HAP-1 (cell line): Measurements from ENCODE around the gene INPPL1.
"Not testable (repeated sequence)": the region's sequence is repeated elsewhere in the genome, so short reads cannot be mapped to it uniquely, and the experiment has no call there.

Experiments used
- DNase-seq, 2 experiments: peaks; one replicate each; pipeline ENCODE4 v3.0.0-alpha.2; 2016 to 2020; ENCODE audit warnings: low spot score in 2 of 2
- H3K27me3 ChIP-seq: fragments of 250-450 bp; sonication (Bioruptor Pico); 2 replicates; pipeline ENCODE4 v1.5.1; 2020; ENCODE audit warnings: low read depth, mild to moderate bottlenecking, moderate library complexity
- H3K36me3 ChIP-seq: fragments of 250-450 bp; sonication (Bioruptor Pico); replicated peaks from 2 replicates; pipeline ENCODE4 v1.5.1; 2020; ENCODE audit warnings: mild to moderate bottlenecking
- H3K4me1 ChIP-seq: fragments of 250-450 bp; sonication (Bioruptor Pico); 2 replicates; pipeline ENCODE4 v1.5.1; 2020; ENCODE audit warnings: mild to moderate bottlenecking
- H3K4me3 ChIP-seq: fragments of 250-450 bp; sonication (Bioruptor Pico); 2 replicates; pipeline ENCODE4 v1.5.1; 2020; ENCODE audit warnings: mild to moderate bottlenecking, moderate library complexity
- H3K9me3 ChIP-seq: fragments of 250-450 bp; sonication (Bioruptor Pico); 2 replicates; pipeline ENCODE4 v1.5.1; 2020; ENCODE audit warnings: mild to moderate bottlenecking, moderate library complexity
- in situ Hi-C: fragments of 300-500 bp; cut with MboI; formaldehyde crosslinking; loops from 3 replicates; pipeline ENCODE4 v1.14.3; 2020; ENCODE audit warnings: low sequenced_read_pairs, inconsistent platforms, mixed read lengths

Gene INPPL1

DNA sequence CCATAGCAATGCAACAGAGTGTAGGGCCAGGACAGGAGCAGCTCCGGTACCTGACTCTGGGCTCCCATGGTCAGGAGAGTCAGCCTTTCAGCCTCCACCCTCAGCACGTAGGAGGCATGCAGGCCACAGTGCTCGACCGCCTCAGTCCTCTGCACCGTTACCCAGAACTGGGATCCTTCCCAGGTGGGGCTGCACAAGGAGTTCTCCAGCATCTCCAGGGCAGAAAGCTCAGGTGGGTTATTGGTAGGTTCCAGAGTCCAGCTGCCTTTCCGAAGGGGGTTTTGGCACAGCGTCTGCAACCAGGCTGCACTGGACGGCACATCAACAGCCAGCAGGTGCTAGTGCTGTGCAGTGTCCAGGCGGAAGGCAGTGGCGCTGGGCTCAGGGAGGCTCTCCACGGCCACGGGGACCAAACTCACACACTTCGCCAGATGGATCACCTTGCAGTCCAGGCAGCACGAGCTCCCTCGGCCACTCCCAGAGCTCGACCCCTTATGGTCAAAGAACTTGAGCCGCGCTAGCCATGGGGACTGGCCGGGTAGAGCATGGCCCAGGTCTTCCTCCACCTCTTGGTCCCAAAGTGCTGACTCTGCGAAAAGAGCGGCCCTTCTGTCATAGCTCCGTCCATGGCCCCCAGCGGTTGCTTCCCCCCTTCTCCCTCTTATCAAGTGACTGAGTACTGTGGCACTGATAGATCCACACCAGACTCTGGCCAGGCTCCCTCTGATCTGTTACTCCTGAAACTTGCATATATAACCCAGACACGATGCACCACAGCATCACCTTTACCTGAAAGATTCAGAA lies 26.3 kb downstream of the INPPL1 start:
- no peaks in the 10 kb centered on the region; the same call in 1 of the 2 replicates for H3K9me3 ChIP-seq
- peaks cover 13% of the 10 kb centered on the region for H3K27me3 ChIP-seq
- in situ Hi-C loops = no loop called here
- no peaks in the 10 kb centered on the region for H3K4me1 ChIP-seq
- no peak for DNase-seq
- no peaks in the 10 kb centered on the region for H3K36me3 ChIP-seq
- H3K4me3 ChIP-seq = no peak overlapping the region

GRCh38 chr11:72251614-72252013 lies 27.0 kb downstream of the INPPL1 start:
- DNase-seq = no peak
- H3K9me3 ChIP-seq = no peaks in the 10 kb centered on the region; the same call in 1 of the 2 replicates
- peaks cover 7% of the 10 kb centered on the region for H3K27me3 ChIP-seq
- H3K4me1 ChIP-seq = no peaks in the 10 kb centered on the region
- in situ Hi-C loops = no loop called here
- H3K36me3 ChIP-seq = no peaks in the 10 kb centered on the region
- no peak overlapping the region for H3K4me3 ChIP-seq

DNA sequence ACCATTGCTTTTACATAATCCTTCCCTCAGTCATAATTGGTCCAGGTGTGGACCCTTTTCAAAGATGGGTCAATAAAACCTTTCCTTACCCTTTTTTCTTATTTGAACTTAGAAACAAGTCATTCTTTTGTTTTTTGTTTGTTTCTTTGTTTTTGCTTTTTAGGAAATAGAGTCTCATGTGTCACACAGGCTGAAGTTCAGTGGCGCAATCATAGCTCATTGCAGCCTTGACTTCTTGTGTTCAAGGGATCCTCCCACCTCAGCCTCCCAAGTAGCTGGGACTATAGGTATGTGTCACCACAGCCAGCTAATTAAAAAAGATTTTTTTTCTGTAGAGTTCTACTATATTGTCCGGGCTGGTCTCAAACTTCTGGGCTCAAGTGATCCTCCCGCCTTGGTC lies 28.8 kb downstream of the INPPL1 start:
- Histone ChIP-seq H3K27me3 (peaks cover 7% of the 10 kb centered on the region; the same call in 1 of the 2 replicates), H3K4me1 (no peaks in the 10 kb centered on the region), H3K36me3 (no peaks in the 10 kb centered on the region), H3K4me3 (no peak overlapping the region), H3K9me3 (no peaks in the 10 kb centered on the region; the same call in 1 of the 2 replicates)
- in situ Hi-C loops = no loop called here
- DNase-seq = no peak

DNA sequence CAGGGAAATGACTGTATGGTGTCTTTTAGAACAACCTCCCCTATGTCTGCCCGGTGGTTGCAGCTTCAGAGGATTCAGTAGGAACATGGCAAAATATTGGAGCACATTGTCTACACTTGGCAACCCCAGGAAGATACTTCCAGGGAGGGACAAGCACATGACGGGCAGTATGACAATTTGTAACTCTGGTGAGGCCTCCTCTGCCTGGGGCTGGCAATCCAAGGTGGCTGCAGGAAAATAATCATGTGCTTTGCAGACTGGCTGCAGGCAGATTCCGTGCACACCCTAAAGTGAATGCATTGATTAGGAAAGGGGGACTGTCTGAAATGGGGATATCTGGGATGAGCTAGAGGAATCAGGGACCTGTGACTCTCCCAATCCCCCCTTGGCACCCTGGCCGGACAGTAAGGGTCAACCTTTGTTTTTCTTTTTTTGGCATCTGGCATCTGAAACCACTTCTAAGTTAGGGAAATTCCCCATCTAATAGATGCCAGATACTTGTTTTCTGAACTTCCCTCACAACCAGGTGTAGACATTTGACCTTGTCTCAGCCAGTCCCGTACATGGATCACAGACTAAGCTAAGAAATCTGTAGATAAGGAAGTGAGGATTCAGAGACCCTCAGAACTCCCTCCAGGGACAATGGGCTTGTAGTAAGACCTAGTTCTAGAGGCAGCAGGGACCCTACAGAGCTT lies 29.9 kb downstream of the INPPL1 start:
- Histone ChIP-seq H3K36me3 (no peaks in the 10 kb centered on the region), H3K9me3 (no peaks in the 10 kb centered on the region; the same call in 1 of the 2 replicates), H3K4me1 (no peaks in the 10 kb centered on the region), H3K4me3 (no peak overlapping the region), H3K27me3 (peaks cover 7% of the 10 kb centered on the region; the same call in 1 of the 2 replicates)
- in situ Hi-C loops = no loop called here
- DNase-seq = no peak

DNA sequence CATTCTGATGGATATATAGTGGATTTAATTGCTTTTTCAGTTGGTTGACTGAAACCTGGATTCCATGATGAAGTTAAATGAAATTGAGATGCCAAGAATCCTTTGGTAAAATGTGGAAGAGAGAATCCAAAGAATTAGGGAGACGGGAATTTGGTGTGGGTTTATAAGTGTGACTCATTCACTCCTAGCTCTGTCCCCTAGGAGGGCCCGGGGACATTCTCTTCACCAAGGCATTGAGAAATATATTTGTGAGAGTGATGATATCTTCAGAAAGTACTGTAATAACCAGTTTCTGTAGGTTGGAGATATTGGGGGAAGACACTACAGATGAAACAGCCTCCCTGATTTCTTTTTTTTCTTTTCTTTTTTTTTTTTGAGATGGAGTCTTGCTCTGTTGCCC lies 33.0 kb downstream of the INPPL1 start:
- no peak overlapping the region for H3K4me3 ChIP-seq
- H3K36me3 ChIP-seq = no peaks in the 10 kb centered on the region
- no peak for DNase-seq
- in situ Hi-C loops = no loop called here
- peaks cover 7% of the 10 kb centered on the region; the same call in 1 of the 2 replicates for H3K27me3 ChIP-seq
- H3K4me1 ChIP-seq = no peaks in the 10 kb centered on the region
- H3K9me3 ChIP-seq = no peaks in the 10 kb centered on the region; the same call in 1 of the 2 replicates

- Histone ChIP-seq H3K4me1 (no peaks in the 10 kb centered on the region), H3K4me3 (no peak overlapping the region), H3K9me3 (no peaks in the 10 kb centered on the region), H3K36me3 (no peaks in the 10 kb centered on the region), H3K27me3 (peaks cover 7% of the 10 kb centered on the region; the same call in 1 of the 2 replicates)
- no peak for DNase-seq
- in situ Hi-C loops = no loop called here
Measured at GRCh38 chr11:72259490-72259889, 34.9 kb downstream of the INPPL1 start.

DNA sequence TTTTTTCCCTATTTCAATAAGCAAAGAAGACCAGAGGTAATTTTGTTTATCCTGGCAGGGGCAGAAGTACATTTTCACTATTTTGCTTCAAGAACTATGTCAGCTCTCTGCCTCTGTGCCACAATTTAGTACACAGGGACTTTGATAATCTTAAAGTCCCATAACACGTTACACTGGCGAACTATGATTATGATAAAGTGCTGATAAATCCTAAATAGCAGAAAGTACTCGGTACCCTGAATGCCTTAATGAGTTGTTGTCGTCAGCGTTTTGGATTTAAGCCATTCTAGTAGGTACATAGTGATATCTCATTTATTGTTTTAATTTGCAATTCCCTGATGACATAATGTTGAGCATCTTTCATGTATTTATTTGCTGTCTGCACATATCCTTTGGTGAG lies 36.0 kb downstream of the INPPL1 start:
- in situ Hi-C loops = no loop called here
- H3K9me3 ChIP-seq = no peaks in the 10 kb centered on the region
- DNase-seq = no peak

DNA sequence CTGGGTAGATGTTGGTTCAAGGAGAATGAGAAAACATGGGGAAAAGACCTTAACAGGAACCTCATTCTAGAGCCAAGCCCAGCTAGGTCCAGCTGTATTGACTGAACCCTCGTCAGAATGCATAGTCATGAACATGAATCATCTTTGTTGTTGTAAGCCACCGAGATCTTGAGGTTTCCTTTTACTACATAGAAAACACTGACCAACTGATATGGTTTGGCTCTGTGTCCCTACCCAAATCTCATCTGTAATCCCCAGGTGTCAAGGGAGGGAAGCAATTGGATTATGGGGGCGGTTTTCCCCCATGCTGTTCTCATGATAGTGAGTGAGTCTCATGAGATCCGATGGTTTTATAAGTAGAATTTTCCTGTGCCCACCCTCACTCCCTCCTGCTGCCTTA lies 38.8 kb downstream of the INPPL1 start:
- H3K4me3 ChIP-seq = no peak overlapping the region
- in situ Hi-C loops = no loop called here
- H3K4me1 ChIP-seq = no peaks in the 10 kb centered on the region
- no peaks in the 10 kb centered on the region; the same call in 1 of the 2 replicates for H3K27me3 ChIP-seq
- H3K36me3 ChIP-seq = no peaks in the 10 kb centered on the region
- no peaks in the 10 kb centered on the region for H3K9me3 ChIP-seq
- no peak for DNase-seq

More for the DNA sequence above, 36.0 kb downstream of the INPPL1 start:
- Histone ChIP-seq H3K36me3 (no peaks in the 10 kb centered on the region), H3K4me1 (no peaks in the 10 kb centered on the region), H3K4me3 (no peak overlapping the region), H3K27me3 (peaks cover 5% of the 10 kb centered on the region; the same call in 1 of the 2 replicates)

- no peaks in the 10 kb centered on the region for H3K4me1 ChIP-seq
- H3K27me3 ChIP-seq = peaks cover 2% of the 10 kb centered on the region
- H3K9me3 ChIP-seq = no peaks in the 10 kb centered on the region
- H3K36me3 ChIP-seq = no peaks in the 10 kb centered on the region
- H3K4me3 ChIP-seq = no peak overlapping the region
- in situ Hi-C loops = no loop called here
- no peak for DNase-seq
Measured at GRCh38 chr11:72265951-72266350, 41.4 kb downstream of the INPPL1 start.

DNA sequence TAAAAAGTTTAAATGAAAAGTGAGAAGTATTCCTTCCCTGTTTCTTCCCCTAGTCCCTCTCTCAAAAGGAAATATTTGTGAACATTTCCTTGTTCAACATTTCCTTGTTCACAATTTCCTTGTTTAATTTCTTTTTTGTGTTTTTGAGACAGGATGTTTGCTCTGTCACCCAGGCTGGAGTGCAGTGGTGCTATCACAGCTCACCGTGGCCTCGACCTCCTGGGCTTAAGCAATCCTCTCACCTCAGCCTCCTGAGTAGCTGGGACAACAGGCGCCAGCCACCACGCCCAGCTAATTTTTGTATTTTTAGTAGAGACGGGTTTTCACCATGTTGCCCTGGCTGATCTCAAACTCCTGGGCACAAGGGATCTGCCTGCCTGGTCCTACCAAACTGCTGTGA lies 42.4 kb downstream of the INPPL1 start:
- in situ Hi-C loops, H3K27me3 ChIP-seq, H3K36me3 ChIP-seq, DNase-seq, H3K4me3 ChIP-seq, H3K4me1 ChIP-seq, H3K9me3 ChIP-seq: not testable (repeated sequence)

DNA sequence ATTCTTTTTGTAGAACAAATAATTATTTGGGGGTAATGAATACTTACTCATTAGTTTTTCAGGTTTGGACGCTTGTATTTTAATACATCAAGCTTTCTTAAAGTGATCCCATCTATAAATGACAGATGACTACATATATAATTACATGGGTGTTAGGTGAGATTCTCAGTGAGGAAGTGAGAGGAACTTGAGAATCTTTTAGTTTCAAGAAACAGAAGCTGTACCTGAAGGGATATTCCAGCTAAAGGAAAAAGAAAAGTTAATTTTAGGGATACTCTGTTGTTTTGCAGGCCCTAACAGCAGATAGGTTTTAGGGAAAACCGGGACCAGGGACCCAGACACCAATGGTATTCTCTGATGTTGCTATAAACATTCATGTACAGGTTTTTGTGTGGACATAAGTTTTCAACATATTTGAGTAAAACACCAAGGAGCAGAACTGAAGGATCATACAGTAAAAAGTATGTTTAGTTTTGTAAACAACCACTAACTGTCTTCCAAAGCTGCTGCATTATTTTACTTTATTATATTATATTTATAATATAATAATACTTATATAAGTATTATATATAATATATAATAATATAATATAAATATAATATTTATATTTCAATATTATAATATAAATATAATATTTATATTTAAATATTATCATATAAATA lies 43.5 kb downstream of the INPPL1 start:
- peaks cover 7% of the 10 kb centered on the region for H3K27me3 ChIP-seq
- DNase-seq = no peak
- no peaks in the 10 kb centered on the region for H3K36me3 ChIP-seq
- H3K4me3 ChIP-seq = no peak overlapping the region
- in situ Hi-C loops = no loop called here
- H3K9me3 ChIP-seq = no peaks in the 10 kb centered on the region
- no peaks in the 10 kb centered on the region for H3K4me1 ChIP-seq

- in situ Hi-C loops = no loop called here
- Histone ChIP-seq H3K27me3 (peaks cover 7% of the 10 kb centered on the region), H3K36me3 (no peaks in the 10 kb centered on the region), H3K4me3 (no peak overlapping the region), H3K4me1 (no peaks in the 10 kb centered on the region), H3K9me3 (no peaks in the 10 kb centered on the region)
- no peak for DNase-seq
Measured at GRCh38 chr11:72271980-72272379, 47.4 kb downstream of the INPPL1 start.

DNA sequence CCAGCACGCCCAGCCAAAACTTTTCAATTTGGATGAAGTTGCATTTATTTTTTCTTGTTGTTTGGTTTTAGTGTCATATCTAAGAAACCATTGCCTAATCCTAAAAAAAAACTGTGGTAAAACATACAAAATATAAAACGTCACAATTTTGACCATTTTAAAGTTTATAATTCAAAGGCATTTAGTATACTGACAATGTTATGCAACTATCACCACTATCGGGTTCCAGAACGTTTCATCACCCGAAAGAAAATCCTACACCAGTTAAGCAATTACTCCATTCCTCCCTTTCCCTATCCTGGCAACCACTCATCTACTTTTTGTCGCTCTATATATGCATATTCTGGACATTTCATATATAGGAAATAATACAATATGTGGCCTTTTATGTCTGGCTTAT lies 49.9 kb downstream of the INPPL1 start:
- DNase-seq = no peak
- no peaks in the 10 kb centered on the region for H3K4me1 ChIP-seq
- H3K27me3 ChIP-seq = peaks cover 7% of the 10 kb centered on the region
- no peak overlapping the region for H3K4me3 ChIP-seq
- no peaks in the 10 kb centered on the region for H3K36me3 ChIP-seq
- H3K9me3 ChIP-seq = no peaks in the 10 kb centered on the region
- in situ Hi-C loops = no loop called here

DNA sequence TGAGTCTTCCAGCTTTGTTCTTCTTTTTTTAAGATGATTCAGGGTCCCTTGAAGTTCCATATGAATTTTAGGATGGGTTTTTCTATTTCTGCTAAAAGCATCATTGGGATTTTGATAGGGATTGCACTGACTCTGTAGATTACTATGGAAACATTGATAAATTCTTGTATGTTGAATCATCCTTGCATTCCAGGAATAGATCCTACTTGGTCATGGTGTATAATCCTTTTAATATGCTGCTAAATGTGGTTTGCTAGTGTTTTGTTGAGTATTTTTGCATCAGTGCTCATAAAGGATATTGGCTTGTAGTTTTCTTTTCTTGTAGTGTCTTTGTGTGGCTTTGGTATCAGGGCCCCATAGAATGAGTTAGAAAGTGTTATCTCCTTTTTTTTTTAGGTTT lies 54.3 kb downstream of the INPPL1 start:
- in situ Hi-C loops = no loop called here
- H3K4me3 ChIP-seq = no peak overlapping the region
- DNase-seq = no peak

More for the DNA sequence above, 54.3 kb downstream of the INPPL1 start:
- Histone ChIP-seq H3K4me1 (no peaks in the 10 kb centered on the region), H3K27me3 (no peaks in the 10 kb centered on the region), H3K36me3 (no peaks in the 10 kb centered on the region), H3K9me3 (no peaks in the 10 kb centered on the region)
